GM19035 (cell line): Measurements from ENCODE around the gene B3GAT3.
A peak's percentile ranks its signal among the peaks of the same experiment; 100 is the strongest.
"Not testable (repeated sequence)": the region's sequence is repeated elsewhere in the genome, so short reads cannot be mapped to it uniquely, and the experiment has no call there.

ENCODE experiments used
- ATAC-seq: cut with Tn5 transposase; IDR thresholded peaks from one replicate; pipeline ENCODE4 v1.9.1; 2021; ENCODE audit not compliant: unreplicated experiment

Gene B3GAT3

DNA sequence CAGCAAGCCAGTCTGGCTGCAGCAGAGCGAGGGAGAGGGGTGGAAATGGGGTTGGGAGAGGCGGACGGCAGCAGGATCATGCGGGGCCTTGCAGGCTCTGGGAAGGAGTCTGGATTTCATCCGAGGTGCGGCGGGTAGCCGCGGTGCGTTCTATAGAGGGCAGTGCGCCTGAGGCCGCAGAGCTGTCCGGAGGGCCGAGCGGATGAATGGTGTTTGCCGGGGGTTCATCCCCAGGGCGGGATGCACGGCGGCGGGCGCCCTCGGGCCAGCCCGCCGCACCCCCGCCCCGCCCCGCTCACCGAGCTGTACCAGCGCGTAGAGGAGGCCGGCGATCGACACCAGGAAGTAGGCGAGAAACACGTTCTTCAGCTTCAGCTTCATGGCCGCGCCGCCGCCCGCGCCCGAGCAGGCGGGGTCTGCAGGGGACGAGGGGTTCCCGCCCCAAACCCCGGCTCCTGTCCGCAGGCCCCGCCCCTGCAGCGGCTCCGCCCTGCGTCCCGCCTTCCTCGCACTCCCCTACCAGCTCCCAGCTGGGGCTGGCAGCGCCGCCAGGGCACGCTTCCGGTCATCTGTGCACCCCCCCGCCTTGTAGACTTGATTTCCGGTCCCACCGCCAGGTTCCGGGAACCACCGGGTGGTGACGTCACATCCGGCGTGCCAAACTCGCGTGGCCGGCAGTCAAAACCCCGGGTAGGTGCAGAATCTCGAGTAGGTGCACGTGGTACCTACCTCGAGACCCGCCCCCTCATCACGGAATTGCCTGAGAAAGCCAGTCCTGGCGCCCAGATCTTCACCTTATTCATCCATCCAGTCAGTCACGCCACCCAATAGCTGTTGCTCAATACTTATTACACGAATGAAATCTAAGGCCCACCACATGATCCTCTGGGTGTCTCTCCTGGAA lies at the start of gene B3GAT3:
B3GAT3 (minus strand) TSS at position 420 of the 904 bp plus-strand sequence; CDS start at position 381, 39 bp downstream.
- ATAC-seq = peak; percentile 97

DNA sequence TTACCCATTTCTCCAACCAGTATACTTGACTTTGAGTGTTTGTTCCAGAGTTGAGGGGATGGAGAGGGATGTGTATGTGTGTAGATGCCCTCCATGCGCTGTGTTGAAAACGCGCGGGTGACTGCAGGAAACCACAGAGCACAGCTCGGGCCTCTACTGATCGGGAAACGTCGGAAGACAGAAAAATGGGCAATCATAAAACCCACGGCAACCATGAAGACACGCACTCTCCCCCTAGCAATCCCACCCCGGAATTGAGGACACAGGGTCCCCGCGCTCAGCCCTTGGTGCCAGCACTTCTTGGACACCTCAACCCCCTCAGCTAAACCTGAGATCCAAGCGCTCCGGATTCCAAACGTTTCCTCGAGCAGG lies 49.4 kb upstream of the B3GAT3 start:
- ATAC-seq = peak; percentile 1

DNA sequence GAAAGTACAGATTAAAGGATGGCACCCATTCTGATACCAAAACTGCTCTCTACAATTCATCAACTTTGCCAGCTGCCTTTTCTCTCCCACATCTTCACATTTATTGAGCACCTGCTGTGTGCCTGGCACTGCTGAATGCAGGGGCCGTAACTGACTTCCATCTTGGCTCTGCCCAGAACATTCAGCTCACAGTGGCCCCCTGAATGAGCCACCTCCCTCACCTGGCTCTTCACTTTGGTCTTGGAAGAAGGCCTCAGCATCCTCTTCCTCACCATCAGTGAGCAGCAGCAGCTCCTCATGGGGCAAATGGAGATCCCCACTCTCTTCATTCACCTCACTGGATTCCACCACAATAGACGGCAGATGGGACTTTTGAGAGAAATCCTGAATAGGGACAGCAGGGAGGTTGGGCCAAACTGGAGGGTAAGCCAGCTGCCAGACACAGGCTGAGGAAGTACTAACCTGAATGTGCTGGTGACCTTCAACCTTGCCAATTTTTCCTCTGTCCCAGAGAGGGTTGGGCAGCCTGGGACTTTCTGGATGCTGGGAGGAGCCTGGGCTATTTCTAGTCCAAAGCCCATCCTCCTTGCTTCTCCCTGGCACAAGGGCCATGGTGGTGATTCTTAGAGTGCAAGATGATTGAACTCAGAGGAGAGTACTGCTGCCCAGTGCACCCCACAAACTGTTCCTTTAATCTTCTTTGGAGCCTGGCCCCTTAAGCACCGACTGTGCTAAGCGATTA lies 47.8 kb upstream of the B3GAT3 start:
- no peak for ATAC-seq

DNA sequence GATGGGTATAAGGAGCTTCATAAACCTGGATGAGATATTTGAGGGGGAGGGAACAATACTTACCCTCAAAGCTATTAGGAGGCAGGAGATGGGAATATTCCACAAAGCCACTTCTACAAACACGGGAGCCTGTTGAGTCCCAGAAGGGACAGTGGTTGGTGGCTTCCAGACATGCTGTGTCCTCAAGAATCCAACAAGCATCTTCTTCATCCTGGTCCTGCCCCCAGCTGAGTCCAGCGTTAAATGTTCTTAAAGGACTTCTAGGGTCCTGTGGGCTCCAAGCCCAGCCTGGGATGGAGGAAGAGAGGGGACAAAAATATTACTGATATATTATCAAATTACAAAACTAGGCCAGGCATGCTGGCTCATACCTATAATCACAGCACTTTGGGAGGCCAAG lies 45.7 kb upstream of the B3GAT3 start:
- ATAC-seq = no peak

DNA sequence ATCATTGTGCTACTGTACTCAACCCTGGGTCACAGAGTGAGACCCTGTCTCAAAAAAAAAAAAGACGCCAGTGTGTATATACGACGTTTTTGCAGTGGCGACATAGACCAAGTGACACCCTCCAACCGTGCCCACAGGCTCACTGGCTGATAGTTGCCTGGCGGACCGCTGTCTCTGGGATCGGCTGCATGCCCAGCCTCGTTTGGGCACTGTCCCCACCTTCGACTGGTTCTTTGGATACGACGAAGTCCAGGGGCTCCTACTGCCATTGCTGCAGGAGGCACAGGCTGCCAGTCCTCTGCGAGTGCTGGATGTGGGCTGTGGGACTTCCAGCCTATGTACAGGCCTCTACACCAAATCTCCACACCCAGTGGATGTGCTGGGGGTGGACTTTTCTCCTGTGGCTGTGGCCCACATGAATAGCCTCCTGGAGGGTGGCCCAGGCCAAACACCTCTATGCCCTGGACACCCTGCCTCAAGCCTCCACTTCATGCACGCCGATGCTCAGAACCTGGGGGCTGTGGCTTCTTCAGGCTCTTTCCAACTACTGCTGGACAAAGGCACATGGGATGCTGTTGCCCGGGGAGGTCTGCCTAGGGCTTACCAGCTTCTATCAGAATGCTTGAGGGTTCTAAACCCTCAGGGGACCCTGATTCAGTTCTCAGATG lies 44.6 kb upstream of the B3GAT3 start:
- no peak for ATAC-seq

DNA sequence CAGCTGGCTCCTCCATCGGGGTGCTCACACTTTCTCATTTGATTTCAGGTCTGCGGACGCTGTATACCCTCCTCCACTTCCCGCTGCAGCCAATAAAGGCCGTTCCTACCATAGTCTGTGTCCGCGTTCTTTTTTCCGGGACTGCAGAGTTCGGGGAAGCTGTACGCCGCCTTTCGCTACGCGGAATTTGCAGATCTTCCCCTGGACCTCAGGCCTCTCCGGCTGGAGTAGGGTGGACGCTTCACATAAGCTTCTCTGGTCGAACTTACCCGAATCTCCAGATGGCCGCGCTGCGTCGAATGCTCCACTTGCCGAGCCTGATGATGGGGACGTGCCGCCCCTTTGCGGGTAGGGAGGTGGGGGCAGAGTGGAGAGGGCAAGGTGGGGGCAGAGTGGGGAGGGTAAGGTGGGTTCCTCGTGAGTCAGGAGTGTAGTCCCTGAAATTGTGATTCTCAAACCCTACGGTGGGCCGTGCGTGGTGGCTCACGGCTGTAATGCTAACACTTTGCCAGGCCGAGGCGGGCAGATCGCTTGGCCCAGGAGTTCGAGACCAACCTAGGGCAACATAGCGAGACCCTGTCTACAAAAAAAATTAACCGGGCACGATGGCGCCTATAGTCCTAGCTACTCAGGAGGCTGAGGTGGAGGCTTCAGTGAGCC lies 43.9 kb upstream of the B3GAT3 start:
- ATAC-seq = peak; percentile 13

DNA sequence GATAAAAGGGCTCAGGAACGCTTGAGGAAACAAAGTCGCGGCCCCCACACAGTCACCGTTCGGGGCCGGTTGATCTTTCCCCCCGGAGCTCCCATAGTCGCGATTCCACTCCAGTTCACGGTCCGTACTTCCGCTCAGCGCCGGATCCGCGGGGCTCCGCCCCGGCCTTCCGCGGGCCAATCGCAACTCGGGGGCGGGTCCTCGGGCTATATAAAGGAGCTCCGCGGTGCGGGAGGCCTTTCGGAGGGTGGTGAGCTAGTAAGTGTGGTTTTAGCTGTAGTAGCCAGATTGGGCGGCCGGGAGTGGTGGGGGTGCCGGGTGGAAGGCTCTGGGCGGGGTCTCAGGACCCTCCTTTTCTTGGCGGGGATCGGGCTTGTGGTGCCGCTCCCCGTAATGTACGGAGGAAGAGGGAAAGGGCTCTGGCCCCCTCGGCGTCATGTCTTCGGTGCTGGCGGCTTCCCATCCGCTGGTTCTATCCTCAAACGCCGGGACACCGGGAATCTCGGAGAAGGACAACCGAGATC lies 43.4 kb upstream of the B3GAT3 start, which contains the start of the genes C11orf98 and CSKMT:
C11orf98 (minus strand) TSS at position 136 of the 524 bp plus-strand sequence; CDS start at position 95, 41 bp downstream.
CSKMT (plus strand) TSS at position 238 of the 524 bp plus-strand sequence. CDS start 568 bp downstream, outside the sequence.
- ATAC-seq = peak; percentile 87

DNA sequence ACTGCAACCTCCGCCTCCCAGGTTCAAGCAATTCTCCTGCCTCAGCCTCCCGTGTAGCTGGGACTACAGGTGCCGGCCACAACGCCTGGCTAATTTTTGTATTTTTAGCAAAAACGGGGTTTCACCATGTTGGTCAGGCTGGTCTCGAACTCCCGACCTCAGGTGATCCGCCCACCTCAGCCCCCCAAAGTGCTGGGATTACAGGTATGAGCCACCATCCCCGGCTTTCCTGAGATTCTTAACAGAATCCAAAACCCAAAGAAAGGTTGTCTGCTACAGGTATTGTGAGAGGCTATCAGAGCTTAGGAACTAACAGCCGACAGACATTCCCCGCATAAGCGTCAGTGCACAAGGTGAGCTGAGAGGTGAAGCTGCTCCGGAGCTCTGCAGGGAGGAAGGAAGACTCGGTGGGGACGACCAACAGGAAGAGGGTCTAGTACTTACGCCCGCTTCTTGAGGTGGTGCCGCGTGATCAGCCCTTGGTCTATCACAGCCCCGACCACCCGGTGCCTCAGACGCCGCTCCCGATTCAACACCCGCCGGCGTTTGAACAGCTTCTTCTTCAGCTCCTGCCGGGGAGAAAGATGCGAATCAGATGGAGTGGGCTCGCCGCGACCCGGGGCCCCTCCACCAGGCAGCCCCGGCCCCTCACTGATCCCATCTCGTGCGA lies 42.8 kb upstream of the B3GAT3 start:
- ATAC-seq = peak; percentile 23

DNA sequence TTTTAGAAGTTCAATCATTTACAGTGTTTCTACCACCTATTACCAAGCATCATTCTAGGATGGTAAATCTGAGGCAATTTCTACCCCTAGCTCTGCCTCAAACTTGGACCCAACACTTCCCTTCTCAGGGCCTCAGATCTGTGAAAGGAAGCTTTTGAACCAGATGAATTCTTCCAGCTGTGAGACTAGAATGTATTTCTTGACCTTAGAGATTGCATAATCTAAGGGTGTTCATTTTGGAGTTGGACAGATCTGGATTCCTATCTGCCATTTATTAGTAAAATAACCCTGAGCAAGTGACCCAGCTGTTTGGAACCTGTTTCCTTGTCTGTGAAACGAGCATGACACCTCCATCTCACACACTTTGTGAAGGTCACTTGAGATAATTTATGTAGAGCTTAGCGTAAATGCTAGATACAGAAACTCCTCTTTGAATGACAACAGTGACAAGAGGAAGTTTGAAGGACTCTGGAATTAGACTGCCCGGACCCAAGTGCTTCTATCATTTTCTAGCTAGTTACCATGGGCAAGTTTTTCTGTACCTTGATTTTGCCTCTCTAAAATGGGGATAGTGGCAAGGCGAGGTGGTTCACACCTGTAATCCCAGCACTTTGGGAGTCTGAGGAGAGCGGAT lies 35.1 kb upstream of the B3GAT3 start:
- ATAC-seq = no peak

DNA sequence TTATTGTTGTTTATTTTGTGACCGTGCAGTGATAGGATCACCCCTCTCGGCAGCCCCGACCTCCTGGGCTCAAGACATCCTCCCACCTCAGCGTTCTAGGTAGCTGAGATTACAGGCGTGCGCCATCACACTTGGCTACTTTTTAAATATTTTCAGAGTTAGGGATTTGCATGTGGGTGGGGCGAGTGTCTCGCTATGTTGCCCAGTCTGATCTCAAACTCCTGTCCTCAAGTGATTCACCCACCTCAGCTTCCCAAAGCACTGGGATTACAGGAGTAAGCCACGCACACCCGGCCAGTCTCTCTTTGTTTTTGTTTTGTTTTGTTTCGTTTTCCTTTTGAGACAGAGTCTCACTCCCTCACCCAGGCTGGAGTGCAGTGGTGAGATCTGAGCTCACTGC lies 32.5 kb upstream of the B3GAT3 start:
- ATAC-seq = no peak

DNA sequence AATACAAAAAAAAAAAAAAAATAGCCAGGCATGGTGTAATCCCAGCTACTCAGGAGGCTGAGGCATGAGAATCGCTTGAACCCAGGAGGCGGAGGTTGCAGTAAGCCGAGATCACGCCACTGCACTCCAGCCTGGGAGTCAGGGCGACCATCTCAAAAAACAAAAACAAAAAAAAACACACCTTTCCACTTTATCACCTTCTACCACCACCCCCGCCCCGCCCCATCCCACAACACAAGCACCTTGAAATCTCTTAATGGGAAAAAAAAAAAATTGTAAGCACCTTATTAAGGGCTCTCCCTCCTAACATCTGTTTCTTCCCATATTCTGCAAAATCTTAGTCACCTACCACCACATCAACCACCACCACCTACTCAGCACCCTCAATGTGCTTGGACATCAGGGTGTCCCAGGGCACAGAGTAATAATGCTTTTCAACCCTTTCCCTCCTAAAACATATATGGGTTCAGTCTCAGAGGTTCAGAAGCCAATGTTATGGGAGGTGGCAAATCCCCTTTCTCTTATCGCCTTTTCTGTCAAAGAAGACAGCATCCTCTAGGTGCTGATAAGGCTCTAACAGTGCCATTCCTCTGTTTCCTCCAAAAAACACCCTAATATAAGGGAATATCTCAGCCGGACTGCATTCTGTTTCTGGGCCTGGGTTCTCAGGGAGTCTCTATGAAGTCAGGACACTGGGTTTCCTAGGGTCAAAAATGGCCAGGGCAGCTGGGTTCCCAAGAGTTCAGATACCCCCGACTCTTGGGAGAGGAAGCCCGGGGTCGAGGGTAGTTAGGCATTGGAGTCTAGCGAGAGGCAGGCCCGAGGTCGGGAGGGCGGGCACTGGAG lies 30.6 kb upstream of the B3GAT3 start:
- peak; percentile 35 for ATAC-seq

DNA sequence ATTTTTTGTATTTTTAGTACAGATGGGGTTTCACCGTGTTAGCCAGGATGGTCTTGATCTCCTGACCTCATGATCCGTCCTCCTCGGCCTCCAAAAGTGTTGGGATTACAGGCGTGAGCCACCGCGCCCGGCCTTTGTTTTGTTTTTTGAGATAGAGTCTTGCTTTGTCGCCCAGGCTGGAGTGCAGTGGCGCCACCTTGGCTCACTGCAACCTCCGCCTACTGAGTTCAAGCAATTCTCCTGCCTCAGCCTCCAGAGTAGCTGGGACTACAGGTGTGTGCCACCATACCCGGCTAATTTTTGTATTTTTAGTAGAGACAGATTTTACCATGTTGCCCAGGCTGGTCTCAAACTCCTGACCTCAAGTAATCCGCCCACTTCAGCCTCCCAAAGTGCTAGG lies 28.5 kb upstream of the B3GAT3 start:
- ATAC-seq = not testable (repeated sequence)

DNA sequence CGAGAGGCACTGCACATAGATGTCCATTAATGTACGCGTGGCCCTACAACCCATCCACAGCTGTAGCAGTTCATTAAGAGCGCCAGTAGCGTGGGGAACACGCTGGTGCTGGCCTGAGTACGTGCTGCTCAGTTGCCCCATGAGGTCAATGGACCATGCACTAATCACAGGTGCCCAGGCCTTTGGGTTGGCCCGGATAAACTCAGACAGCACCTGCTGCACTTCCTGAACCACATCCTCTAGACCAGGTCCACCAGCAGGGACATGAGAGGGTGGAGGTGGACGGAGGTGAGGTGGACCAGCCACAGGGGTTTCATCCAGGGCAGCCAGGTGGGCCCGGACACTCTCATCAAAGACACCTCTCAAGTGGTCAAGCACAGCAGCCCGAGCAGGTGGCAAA lies 27.7 kb upstream of the B3GAT3 start:
- no peak for ATAC-seq

DNA sequence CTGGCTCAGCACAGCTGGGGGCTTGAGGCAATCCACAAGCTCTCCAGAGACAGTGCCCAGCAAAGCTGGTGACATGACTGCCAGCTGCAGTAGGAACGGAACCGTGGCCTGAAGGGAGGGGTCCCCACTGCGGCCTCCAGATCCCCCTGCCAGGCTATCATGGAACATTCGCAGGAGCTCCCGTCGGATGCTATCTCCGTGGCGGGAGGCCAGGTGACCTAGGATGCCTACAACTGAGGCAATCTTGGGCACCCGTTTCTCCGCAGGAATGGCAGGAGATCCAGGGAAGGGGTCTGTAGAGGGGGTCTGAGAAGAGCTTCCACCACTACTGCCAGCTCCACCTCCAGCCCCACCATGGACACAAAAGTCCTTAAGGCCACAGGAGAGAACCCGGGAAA lies 27.2 kb upstream of the B3GAT3 start:
- ATAC-seq = no peak

DNA sequence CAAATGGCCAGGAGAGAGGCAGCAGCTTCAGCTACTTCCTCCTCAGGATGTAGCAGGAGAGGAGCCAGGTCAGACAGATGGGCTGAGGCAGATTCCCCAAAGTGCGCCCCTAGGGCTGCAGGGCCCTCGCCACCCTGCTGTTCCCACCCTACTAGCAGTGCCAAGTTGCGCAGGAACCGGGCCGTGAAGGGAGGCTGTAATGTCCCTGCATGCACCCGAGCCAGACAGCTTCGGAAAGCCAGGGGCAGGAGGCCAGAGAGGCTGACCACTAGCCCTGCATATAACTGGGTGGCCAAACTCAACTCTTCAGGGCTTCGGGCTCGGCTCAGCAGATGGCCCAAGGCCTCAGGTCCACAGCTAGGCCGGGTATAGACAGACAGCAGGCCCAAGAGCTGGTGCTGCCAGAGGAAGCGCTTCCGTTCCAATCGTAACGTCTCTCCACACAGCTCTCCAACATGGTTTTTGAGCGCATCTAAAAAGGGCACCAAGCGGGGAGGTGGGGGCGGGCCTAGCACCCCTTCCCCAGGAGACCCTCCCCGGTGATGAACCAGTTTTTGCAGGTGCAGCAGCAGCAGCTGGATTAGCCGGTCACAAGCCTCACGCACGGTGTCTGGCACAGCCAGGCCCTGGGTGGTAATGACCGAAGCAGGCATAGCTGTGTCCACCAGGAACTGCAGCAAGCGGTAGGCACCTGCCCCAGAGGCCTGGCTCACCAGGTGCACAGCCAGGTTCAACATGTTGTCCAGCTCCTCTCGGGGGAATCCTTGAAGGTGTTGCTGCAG lies 26.6 kb upstream of the B3GAT3 start:
- no peak for ATAC-seq

DNA sequence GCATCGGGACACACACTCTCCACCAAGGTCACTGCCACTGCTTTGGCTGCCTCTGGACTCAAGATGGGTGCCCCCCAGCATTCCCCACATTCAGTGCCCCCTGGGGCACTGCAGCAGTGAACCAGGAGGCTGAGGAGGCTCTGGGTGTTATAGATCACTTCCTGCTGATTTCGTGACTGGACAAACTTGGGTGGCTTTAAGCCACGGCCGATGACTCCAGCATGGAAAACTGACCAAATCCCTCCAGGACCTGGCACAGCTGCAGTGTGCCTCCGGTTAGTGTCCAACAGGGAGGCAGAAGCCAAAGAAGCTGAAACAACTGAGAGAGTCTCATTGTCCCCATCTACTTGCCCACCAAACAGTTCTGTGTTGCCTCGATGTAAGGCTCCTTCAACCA lies 25.8 kb upstream of the B3GAT3 start:
- no peak for ATAC-seq

DNA sequence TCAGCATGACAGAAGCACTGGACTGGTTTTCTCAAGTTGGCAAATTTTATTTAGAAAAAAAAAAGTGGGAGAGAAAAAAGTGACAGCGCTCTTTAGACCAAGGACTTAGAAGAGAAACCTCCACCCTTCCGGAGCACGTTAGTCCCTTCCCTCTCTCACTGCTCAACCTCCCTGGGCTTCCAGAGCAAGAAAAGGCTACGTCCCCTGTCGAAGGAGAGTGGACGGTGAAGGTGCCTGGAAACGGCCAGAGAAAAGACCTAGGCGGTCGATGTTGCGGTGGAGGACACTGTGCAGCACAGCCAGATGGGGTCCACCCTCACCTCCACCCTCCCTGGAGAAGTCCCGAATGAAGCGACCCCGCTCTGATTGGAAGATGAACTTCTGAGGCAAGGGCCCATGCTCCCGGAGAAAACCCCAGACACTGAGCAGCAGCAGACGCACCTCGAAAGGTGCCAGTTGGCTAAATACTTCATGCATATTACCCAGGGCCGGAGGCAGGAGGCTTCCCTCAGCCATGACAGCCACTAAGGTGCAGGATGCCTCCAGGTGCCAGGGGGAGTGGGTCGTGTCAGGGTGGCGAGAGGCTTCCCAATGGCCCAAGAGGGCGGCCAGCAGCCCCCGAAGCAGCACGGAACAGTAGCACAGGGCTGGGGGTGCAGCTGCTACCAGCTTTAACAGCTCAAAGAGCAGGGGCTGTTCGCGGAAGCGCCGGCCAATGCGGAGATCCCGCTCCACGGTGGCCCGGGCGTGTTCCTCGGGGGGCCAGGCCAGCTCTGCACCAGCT lies 25.2 kb upstream of the B3GAT3 start:
- ATAC-seq = no peak
